OCI-LY7 (cell line): ENCODE data around the gene ITGB7. TPM values are rescaled to one million over a fixed set of nuclear protein-coding genes. Genes with fewer than 3 reads are reported as not detected.

Experiments
- BruUV-seq: library from RNA; stranded (reverse); fragments of 400-500 nt; replicated peaks from 2 replicates; lab custom pipeline; 2021; lab: Mats Ljungman, UMichigan
- CTCF ChIA-PET: fragments of 300-600 bp; sonication (Branson Sonifier 250); formaldehyde crosslinking; loops from one replicate; lab custom pipeline; 2022; ENCODE audit warnings: antibody characterized with exemption; ENCODE audit not compliant: unreplicated experiment; lab: Charles Lee
- POLR2A ChIA-PET: fragments of 300-600 bp; sonication (Branson Sonifier 250); formaldehyde crosslinking; loops from one replicate; lab custom pipeline; 2022; ENCODE audit warnings: antibody characterized with exemption; lab: Charles Lee
- DNase-seq: peaks from one replicate; pipeline ENCODE4 v3.0.0-alpha.2; 2015; ENCODE audit warnings: low spot score
- H2AFZ ChIP-seq: fragments of 200-600 bp; sonication (generic), shearing (Covaris generic); 2 replicates; pipeline ENCODE4 v1.6.1; 2014; ENCODE audit warnings: mild to moderate bottlenecking, antibody characterized with exemption, low read length, moderate library complexity
- H3K27ac ChIP-seq: fragments of 200-600 bp; sonication (generic); 2 replicates; pipeline ENCODE4 v1.5.1; 2014; ENCODE audit warnings: mixed run types, low read depth, mild to moderate bottlenecking, moderate library complexity, low read length, inconsistent platforms; ENCODE audit not compliant: poor library complexity, severe bottlenecking
- H3K36me3 ChIP-seq: fragments of 200-600 bp; sonication (generic); 2 replicates; pipeline ENCODE4 v1.6.1; 2014; ENCODE audit warnings: mild to moderate bottlenecking, antibody characterized with exemption, low read length, moderate library complexity, mixed read lengths; ENCODE audit not compliant: insufficient read depth
- H3K4me1 ChIP-seq: fragments of 200-600 bp; sonication (generic); 2 replicates; pipeline ENCODE4 v1.5.1; 2014; ENCODE audit warnings: mild to moderate bottlenecking, low read length; ENCODE audit not compliant: insufficient read depth, poor library complexity, severe bottlenecking
- H3K4me2 ChIP-seq: fragments of 200-600 bp; sonication (generic); 2 replicates; pipeline ENCODE4 v1.6.1; 2014; ENCODE audit warnings: mild to moderate bottlenecking, low read length
- H3K4me3 ChIP-seq: fragments of 200-600 bp; sonication (generic); 2 replicates; pipeline ENCODE4 v1.5.1; 2014; ENCODE audit warnings: mild to moderate bottlenecking, low read depth, low read length; ENCODE audit not compliant: poor library complexity, severe bottlenecking
- H3K79me2 ChIP-seq: fragments of 200-600 bp; sonication (generic); 2 replicates; pipeline ENCODE4 v1.6.1; 2016; ENCODE audit warnings: low read depth, mild to moderate bottlenecking, low read length, moderate library complexity, mixed read lengths; ENCODE audit not compliant: insufficient read depth
- H3K9me2 ChIP-seq: fragments of 200-600 bp; sonication (generic); 2 replicates; pipeline ENCODE4 v1.6.1; 2016; ENCODE audit warnings: mild to moderate bottlenecking, low read length, mixed read lengths; ENCODE audit not compliant: insufficient read depth
- H3K9me3 ChIP-seq: fragments of 200-600 bp; sonication (generic); 2 replicates; pipeline ENCODE4 v1.6.1; 2014; ENCODE audit warnings: mild to moderate bottlenecking, mixed run types, low read length, mixed read lengths
- H4K20me1 ChIP-seq: fragments of 200-600 bp; sonication (generic); 2 replicates; pipeline ENCODE4 v1.6.1; 2014; ENCODE audit warnings: mild to moderate bottlenecking, antibody characterized with exemption, low read length, moderate library complexity, mixed read lengths; ENCODE audit not compliant: insufficient read depth
- CTCF ChIP-seq: fragments of 200-600 bp; sonication (generic); conservative IDR thresholded peaks from 2 replicates; pipeline ENCODE4 v1.5.1; 2014; ENCODE audit warnings: mild to moderate bottlenecking, antibody characterized with exemption, low read length, moderate library complexity, mixed read lengths
- EZH2phosphoT487 ChIP-seq: fragments of 200-600 bp; sonication (generic); IDR thresholded peaks from 2 replicates; pipeline ENCODE4 v1.6.1; 2018; ENCODE audit warnings: low read depth, borderline replicate concordance, mild to moderate bottlenecking, mixed run types, antibody characterized with exemption, low read length, moderate library complexity, mixed read lengths
- intact Hi-C: fragments of 100-400 bp; cut with micrococcal nuclease; formaldehyde crosslinking; loops from one replicate; pipeline ENCODE4 v1.10.0; 2022; ENCODE audit not compliant: unreplicated experiment
- total RNA-seq, 2 experiments: library from RNA; depleted of rRNA in 1 of 2; stranded (reverse); fragments of >200 nt in 1 of 2; shearing (Covaris generic) in 1 of 2; gene quantifications; 2 replicates each; pipeline ENCODE4 v1.2.3, GENCODE V29; 2014 to 2022

The ITGB7 gene
- total RNA-seq, 2 experiments from 2014 or later = 51.7 to 207 TPM

GRCh38 chr12:53252349-53252916 is 45.4 kb upstream of the ITGB7 start:
- Histone ChIP-seq H4K20me1 (no peaks in the 10 kb centered on the region), H3K4me2 (peak overlapping the region; percentile 100), H2AFZ (peak overlapping the region; percentile 52; the same call in 1 of the 2 replicates), H3K4me1 (peaks cover 33% of the 10 kb centered on the region), H3K79me2 (peaks cover 12% of the 10 kb centered on the region; the same call in 1 of the 2 replicates), H3K9me3 (no peaks in the 10 kb centered on the region), H3K27ac (peak overlapping the region; percentile 38), H3K4me3 (peak overlapping the region; percentile 91), H3K9me2 (no peaks in the 10 kb centered on the region), H3K36me3 (peaks cover 9% of the 10 kb centered on the region; the same call in 1 of the 2 replicates)
- intact Hi-C loops = loop anchor here (2.0 kb wide), 2 partner anchors 32 to 42 kb away; partner anchors contain the start of gene PFDN5
- peak; percentile 26; the same call in 1 of the 2 replicates for TF ChIP-seq CTCF
- no peak for TF ChIP-seq EZH2phosphoT487
- POLR2A ChIA-PET = interaction anchor here (0.8 to 2.6 kb wide), 4 partner anchors 15 to 71 kb away, joined by 3 to 20 read pairs (median 4); partner anchors contain the start of genes CSAD, ESPL1 and ITGB7
- CTCF ChIA-PET = interaction anchor here (1.2 to 1.4 kb wide), 2 partner anchors 15 to 38 kb away, joined by 4 read pairs; partner anchors contain the start of gene ESPL1
- no peak for DNase-seq
- no TSS peak for BruUV-seq

DNA sequence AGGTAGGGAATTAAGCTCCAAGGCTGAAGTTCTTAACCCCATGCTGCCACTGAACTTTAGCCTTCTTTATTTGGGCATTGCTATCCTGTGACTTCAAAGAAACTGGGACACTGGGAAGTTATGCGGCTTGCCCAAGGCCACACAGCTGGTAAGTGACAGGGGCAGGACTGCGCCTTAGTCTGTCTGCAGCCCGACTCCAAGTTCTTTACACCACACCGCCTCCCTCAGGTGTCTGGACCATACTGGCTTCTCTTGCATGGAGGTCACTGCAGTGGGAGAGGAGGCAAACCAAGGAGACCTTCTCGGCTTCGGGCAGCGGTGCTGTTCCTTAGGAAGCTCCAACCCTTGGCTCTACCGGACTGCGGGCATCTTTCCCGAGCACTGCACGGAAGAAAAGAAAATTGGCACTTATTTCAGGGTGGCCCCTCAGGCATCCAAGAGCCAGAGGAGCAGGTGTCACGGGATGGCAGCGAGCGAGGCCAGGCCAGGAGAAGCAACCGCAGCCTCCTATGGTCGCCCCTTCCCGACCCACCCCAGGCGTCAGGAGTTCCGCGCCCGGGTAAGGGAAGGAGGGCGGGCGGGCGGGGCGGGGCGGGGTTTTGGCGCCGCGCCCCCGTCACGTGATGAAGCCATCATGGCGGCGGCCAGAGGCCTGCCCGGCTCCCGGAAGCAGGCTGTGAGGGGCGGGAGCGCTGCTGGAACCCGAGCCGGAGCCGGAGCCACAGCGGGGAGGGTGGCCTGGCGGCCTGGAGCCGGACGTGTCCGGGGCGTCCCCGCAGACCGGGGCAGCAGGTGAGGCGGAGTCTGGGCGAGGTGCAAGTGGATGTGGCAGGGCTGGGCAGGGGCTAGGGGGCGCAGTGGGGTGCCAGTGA is 44.7 kb upstream of the ITGB7 start:
- BruUV-seq = TSS peak; percentile 86
- Histone ChIP-seq H3K4me3 (peak overlapping the region; percentile 91), H4K20me1 (no peaks in the 10 kb centered on the region), H3K4me1 (peaks cover 32% of the 10 kb centered on the region), H3K79me2 (peaks cover 12% of the 10 kb centered on the region; the same call in 1 of the 2 replicates), H3K9me2 (no peaks in the 10 kb centered on the region), H3K27ac (peak overlapping the region; percentile 48), H3K9me3 (no peaks in the 10 kb centered on the region), H3K4me2 (peak overlapping the region; percentile 100), H2AFZ (peak overlapping the region; percentile 90), H3K36me3 (peaks cover 9% of the 10 kb centered on the region; the same call in 1 of the 2 replicates)
- ChIA-PET POLR2A (interaction anchor here (0.8 to 2.2 kb wide), 8 partner anchors 9 to 70 kb away, joined by 3 to 6 read pairs (median 4); partner anchors contain the start of genes AAAS, ITGB7 and PFDN5), CTCF (interaction anchor here (0.6 to 1.4 kb wide), 6 partner anchors 16 to 41 kb away, joined by 3 to 5 read pairs (median 4); partner anchors contain the start of gene ESPL1)
- peak; percentile 84 for DNase-seq
- intact Hi-C loops = loop anchor here (2.0 kb wide), 3 partner anchors 31 to 43 kb away; partner anchors contain the start of gene PFDN5
- TF ChIP-seq CTCF (peak; percentile 66), EZH2phosphoT487 (no peak)
